Measurements from ENCODE around the gene LYPD3.

GRCh38 chr19:43466793-43467192 lies 1.4 kb upstream of the LYPD3 start:
- TF ChIP-seq CTCF (IDR thresholded peaks at IDR 0.05) (no peak), POLR2AphosphoS5 (IDR thresholded peaks at IDR 0.05) (no peak), EP300 (IDR thresholded peaks at IDR 0.05) (no peak)
